AG04449 (cell line): ENCODE data around the gene TMEM271.

ENCODE experiments used
- CTCF ChIA-PET: fragments of 350-600 bp; formaldehyde crosslinking; extraction: SDS; loops from one replicate; lab custom pipeline; 2021; ENCODE audit warnings: antibody characterized with exemption; lab: Yijun Ruan, JAX
- POLR2A ChIA-PET: fragments of 400-600, 350-600 bp; formaldehyde crosslinking; extraction: SDS; loops from one replicate; lab custom pipeline; 2020; ENCODE audit warnings: antibody characterized with exemption, inconsistent platforms; lab: Yijun Ruan, JAX
- DNase-seq: peaks from one replicate; pipeline ENCODE4 v3.0.0-alpha.2; 2010; ENCODE audit warnings: low read depth, low spot score
- H3K4me3 ChIP-seq: 2 replicates; pipeline ENCODE4 v1.5.1; 2011; ENCODE audit warnings: low read depth, mild to moderate bottlenecking, control low read depth, low read length
- CTCF ChIP-seq: IDR thresholded peaks from one replicate; pipeline ENCODE4 v1.5.1; 2011; ENCODE audit warnings: mild to moderate bottlenecking, moderate library complexity, low read length, control low read depth, inconsistent platforms; ENCODE audit not compliant: insufficient read depth; ENCODE audit errors: missing control alignments

TMEM271 gene

GRCh38 chr4:589219-589963 is 13.3 kb upstream of the TMEM271 start:
- POLR2A ChIA-PET, result no interaction called here
- TF ChIP-seq CTCF, result no peak
- DNase-seq, result no peak
- H3K4me3 ChIP-seq, result no peak overlapping the region
- CTCF ChIA-PET, result no interaction called here

GRCh38 chr4:588351-588849 is 12.3 kb upstream of the TMEM271 start:
- POLR2A ChIA-PET, result no interaction called here
- CTCF ChIA-PET, result no interaction called here
- no peak for DNase-seq
- TF ChIP-seq CTCF, result no peak
- no peak overlapping the region for H3K4me3 ChIP-seq

- no peak for TF ChIP-seq CTCF
- POLR2A ChIA-PET, result no interaction called here
- no peak for DNase-seq
- CTCF ChIA-PET, result no interaction called here
- no peak overlapping the region for H3K4me3 ChIP-seq
Measured at GRCh38 chr4:587671-588350, 11.7 kb upstream of the TMEM271 start.

- CTCF ChIA-PET, result no interaction called here
- TF ChIP-seq CTCF, result no peak
- no peak for DNase-seq
- no peak overlapping the region for H3K4me3 ChIP-seq
- POLR2A ChIA-PET, result no interaction called here
Measured at GRCh38 chr4:583820-584219, 7.7 kb upstream of the TMEM271 start.

- POLR2A ChIA-PET, result no interaction called here
- H3K4me3 ChIP-seq, result no peak overlapping the region
- no peak for TF ChIP-seq CTCF
- CTCF ChIA-PET, result no interaction called here
- DNase-seq, result no peak
Measured at GRCh38 chr4:581753-582361, 5.8 kb upstream of the TMEM271 start.

- CTCF ChIA-PET, result no interaction called here
- POLR2A ChIA-PET, result no interaction called here
- DNase-seq, result no peak
Measured at GRCh38 chr4:581181-581580, 5.1 kb upstream of the TMEM271 start.

More at GRCh38 chr4:581181-581580, 5.1 kb upstream of the TMEM271 start:
- TF ChIP-seq CTCF, result no peak
- H3K4me3 ChIP-seq, result no peak overlapping the region
